ENCODE data around the gene HAND2. TPM values are rescaled to one million over a fixed set of nuclear protein-coding genes. Genes with fewer than 3 reads are reported as not detected.

HAND2 gene
- total RNA-seq, 1 donor from 2014 or later: 0.11 TPM

- DNase-seq (ENCODE audit: low read depth): peak; percentile 38
These were observed 51.1 kb downstream of the HAND2 start for GRCh38 chr4:173478913-173479283.

- peak; percentile 34 for DNase-seq (ENCODE audit: low read depth)
These were observed 51.7 kb downstream of the HAND2 start for GRCh38 chr4:173478201-173478912.

- DNase-seq (ENCODE audit: low read depth): no peak
These were observed 53.0 kb downstream of the HAND2 start for GRCh38 chr4:173477016-173477415.

Other genes with a start within 250 kb of the HAND2 start
- 30.9 and 56.1 TPM in 2 replicates for gene HMGB2, start 195.9 kb downstream of the HAND2 start, total RNA-seq
- gene SAP30, start 159.3 kb downstream of the HAND2 start, total RNA-seq: 27.3 and 70.7 TPM in 2 replicates
- gene SCRG1, start 131.1 kb downstream of the HAND2 start, total RNA-seq: 0.21 TPM in 1 of 2 replicates, not detected in the other

Data from myocyte (in vitro differentiated cells).